HG02623 (cell line): ENCODE data around the gene ELL2.

Experiments used
- ATAC-seq: cut with Tn5 transposase; IDR thresholded peaks from one replicate; pipeline ENCODE4 v1.9.1; 2021; ENCODE audit warnings: moderate library complexity; ENCODE audit not compliant: unreplicated experiment

Gene ELL2

DNA sequence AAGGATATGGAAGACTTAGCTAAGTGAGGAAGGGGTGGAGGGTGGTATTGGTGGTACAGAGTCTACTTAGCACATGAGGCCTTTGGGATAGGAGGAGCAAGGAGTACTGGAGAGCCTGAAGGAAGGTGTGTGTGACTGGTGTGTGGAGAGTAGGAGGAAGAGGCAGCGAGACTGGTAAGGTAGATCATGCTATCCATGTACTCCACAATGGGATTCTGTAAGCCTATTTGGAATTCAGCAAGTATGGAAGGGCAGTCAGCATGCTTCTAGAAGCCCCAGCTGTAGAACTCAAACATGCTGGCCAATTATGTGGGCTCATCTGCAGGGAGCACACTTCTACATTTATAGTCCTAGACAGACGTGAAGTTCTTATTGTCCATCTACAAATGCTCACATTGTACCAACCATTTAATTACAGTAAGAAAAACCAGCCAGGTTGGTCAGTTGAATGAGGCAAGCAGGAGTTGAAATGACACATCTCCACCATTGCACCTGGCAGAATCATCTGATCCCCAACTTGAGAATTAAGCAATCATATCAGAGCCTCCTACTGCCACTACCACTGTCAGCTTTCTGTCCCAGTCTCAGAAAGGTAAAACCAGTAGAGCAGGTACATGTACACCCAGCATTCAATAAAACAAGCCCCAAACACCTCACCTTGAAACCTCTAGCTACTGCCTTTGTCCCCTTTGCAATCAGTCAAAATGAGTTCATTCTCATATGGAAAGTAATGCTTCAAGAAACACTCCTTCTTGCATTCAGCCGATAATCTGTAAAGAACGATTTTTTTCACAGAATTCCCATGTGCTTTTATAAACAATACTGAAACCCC, 78.2 kb downstream of the ELL2 start:
- ATAC-seq: peak; percentile 39

DNA sequence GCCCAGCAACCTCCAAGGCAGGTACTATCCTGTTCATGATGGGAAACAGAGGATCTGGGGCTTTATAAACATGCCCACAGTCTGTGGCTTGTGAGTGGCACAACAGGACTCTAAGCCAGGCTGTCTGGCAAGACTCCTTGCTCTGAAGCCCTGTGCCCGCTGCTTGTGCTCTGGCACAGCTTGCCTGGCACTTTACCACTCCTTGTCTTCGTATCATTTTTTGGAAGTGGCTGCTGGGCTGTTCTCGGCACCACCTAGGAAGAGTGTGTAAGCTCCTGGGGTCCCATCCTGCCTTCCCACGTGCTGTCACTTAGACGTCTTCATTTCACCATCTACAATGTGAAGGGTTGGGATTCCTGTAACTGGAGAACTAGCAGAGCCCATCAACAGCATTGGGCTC, 79.8 kb downstream of the ELL2 start:
- ATAC-seq: no peak

- ATAC-seq: no peak
Observed at GRCh38 chr5:95880081-95880926, 81.3 kb downstream of the ELL2 start.

- ATAC-seq: no peak
Observed at GRCh38 chr5:95879661-95880060, 82.0 kb downstream of the ELL2 start.

GRCh38 chr5:95878417-95879323, 83.0 kb downstream of the ELL2 start:
- no peak for ATAC-seq

GRCh38 chr5:95876782-95877181, 84.9 kb downstream of the ELL2 start:
- ATAC-seq: no peak

DNA sequence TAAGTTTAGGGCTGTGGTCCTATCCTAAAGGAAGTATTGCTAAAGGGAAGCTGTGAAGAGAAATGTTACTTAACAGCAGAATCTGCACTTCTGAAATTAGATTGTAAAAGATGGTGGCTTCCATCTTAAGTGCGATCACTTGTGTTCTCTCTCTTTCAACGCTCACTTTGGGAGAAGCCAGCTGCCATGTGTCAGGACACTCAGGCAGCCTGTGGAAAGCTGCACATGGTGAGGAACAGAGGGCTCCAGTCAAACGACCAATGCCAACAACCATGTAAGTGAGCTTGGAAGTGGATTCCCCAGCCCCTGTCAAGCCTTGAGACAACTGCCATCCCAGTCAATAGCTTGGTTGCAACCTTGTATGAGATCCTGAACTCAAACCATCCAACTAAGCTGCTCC, 87.4 kb downstream of the ELL2 start:
- ATAC-seq: no peak

- no peak for ATAC-seq
Observed at GRCh38 chr5:95873351-95873750, 88.3 kb downstream of the ELL2 start.

DNA sequence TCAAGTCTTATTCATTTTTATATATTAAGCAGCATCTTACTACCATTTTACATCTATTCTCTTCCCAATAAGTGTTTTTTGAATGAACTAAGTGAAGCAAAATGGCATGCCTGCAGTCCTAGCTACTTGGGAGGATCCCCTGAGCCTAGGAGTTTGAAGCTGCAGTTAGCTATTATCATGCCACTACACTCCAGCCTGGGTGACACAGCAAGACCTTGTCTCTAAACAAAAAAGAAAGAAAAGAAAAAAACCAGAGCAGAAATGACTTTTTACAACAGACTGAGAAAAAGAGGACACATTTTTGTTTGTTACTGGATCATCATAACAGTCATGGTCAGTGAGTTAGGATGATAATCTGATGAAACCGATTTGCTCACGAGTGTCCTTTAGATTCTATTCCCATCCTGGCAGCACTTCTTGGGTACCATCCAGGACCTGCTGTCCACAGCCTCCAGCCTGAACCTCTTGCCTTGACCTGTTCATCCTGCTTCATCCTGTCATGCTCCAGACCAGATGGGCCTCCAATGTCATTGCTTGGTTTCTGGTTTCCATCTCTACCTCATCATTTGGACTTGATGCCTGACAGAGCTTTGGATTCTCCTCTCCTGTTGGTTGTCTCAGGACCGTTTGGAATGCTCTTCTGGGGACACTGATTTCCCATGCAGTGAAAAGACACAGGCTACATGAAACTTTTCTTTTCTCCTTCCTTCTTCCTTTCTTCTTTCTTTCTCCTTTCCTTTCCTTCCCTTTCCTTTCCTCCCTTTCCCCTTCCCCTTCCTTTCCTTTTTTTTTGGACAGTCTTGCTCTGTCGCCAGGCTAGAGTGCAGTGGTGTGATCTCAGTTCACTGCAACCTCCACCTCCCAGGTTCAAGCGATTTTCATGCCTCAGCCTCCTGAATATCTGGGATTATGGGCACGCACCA, 89.0 kb downstream of the ELL2 start:
- no peak for ATAC-seq

- no peak for ATAC-seq
Observed at GRCh38 chr5:95871146-95871806, 90.4 kb downstream of the ELL2 start.

DNA sequence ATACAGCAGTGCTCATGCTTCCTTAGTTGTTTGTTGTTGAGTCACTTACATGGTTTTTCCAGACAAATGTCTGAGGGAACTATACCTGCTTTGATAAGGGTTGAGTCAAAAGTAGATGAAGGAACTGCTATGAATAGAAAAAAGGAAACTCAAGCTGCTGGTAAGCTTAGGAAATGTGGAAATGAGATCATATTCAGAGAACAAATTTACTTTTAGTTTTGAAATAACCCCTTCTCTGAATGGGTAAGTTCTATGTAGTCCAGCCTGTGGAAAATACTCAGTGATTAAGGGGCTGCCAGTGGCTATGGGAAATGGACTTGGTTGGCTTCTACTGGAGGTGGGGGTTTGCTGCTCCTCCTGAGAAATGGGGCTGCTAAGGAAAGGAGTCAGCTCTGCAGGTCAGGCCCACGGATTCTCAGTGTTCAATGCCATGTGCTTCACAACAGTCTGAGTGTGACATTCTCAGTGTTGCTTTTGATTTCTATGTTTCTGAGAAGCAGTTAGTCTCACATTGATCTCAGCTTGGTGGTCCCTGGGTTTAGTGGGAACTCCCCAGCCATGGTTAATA, 91.5 kb downstream of the ELL2 start:
- peak; percentile 59 for ATAC-seq

GRCh38 chr5:95869173-95869855, 92.3 kb downstream of the ELL2 start:
- peak; percentile 39 for ATAC-seq

- ATAC-seq: no peak
Observed at GRCh38 chr5:95868136-95868535, 93.5 kb downstream of the ELL2 start.

DNA sequence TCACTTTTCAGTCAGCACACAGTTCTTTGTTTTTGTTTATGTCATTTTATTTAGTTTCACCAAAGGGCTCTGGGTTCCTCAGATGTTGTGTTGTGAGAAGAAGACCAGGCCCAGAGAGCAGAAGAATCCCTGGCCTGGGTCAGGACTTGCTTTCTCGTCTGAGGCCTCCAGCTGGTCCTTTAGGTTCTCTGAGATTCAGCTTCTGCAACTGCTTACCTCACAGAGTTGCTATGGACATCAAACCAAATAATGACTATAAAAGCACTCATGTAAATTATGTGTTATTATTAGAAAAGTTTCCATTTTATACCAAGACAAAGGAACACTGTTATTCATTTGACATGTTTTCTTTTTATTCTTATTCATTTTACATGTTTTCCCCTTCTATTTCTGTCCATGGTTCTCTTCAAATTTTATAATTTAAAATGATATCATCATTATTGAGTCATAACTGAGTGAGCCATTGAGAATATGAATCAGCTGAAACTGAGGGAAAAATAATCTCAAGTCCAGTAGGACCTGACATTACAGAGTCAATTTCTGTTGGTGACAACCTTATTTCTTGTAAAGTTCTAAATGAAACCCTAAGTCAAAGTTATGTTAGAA, 95.1 kb downstream of the ELL2 start:
- no peak for ATAC-seq

DNA sequence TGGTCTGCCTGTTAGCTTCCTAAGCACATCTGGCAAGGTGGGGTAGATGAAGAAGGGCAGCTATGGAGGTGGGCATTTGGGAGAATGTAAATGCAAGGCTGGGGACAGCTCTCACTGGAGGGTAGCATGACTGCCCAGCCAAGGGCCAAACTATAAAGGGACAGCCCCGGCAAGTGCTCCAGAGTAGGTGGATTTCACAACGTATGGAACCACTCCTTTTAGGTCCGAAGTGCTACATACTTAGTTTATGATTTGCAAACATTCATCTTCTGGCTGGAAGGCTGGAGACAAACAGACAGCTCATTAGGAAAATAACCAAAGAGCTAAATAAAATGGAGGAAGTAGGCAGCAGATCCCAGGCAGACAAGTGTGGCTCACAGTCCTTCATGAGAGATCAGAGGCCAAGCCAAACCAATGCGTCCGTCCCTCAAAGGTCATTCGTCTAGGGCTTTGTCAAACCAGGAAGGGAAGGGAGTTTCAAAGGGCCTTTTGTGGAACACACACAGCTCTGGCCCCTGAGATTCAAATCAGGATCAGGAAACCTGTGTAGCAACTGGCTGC, 96.6 kb downstream of the ELL2 start:
- ATAC-seq: no peak

DNA sequence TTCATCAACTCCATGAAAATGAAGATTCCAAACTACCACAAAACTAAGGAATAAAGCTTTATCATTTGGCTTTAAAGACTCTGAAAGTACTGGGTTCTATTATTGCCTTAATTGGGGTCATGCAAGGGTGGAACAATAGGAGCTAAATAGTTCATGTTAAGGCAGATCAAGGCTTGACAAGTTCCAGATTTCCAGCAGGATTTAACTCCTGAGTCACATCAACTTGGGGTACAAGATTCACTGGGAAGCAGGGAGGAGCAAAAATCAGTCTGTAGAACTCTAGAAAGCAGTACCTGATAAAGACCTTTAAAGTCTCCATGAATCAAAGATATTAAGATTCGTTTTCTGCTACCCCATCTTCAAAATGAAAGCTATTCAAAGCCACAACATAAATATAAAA, 97.2 kb downstream of the ELL2 start:
- no peak for ATAC-seq

GRCh38 chr5:95863383-95863757, 98.3 kb downstream of the ELL2 start:
- ATAC-seq: no peak
